Uterus (tissue), 2 donors: ENCODE results near the gene SEMA4B.

Experiments used
- CTCF ChIP-seq, 4 experiments: fragments of 200-600 bp in 2 of 4; fragments of 450-650 bp in 2 of 4; sonication (generic) in 2 of 4; IDR thresholded peaks; one replicate each; pipeline ENCODE4 v1.5.1; 2016 to 2019; ENCODE audit warnings: antibody characterized with exemption in 4 of 4, mild to moderate bottlenecking in 2 of 4, moderate library complexity in 1 of 4
- POLR2A ChIP-seq, 2 donors: fragments of 450-650 bp; IDR thresholded peaks; one replicate each; pipeline ENCODE4 v1.6.1; 2016; ENCODE audit warnings: antibody characterized with exemption in 2 of 2, mild to moderate bottlenecking in 1 of 2, moderate library complexity in 1 of 2

GRCh38 chr15:90222547-90222946 is 21.4 kb downstream of the SEMA4B start:
- no peak for TF ChIP-seq CTCF (IDR thresholded peaks at IDR 0.05)
- TF ChIP-seq POLR2A (IDR thresholded peaks at IDR 0.05), result no peak
